PFSK-1 (cell line): ENCODE data around the gene MAD1L1.

ENCODE experiments used
- FOXP2 ChIP-seq: optimal IDR thresholded peaks from 2 replicates; pipeline ENCODE3; 2011; ENCODE audit warnings: borderline replicate concordance, control low read depth, inconsistent platforms; ENCODE audit not compliant: insufficient read depth; ENCODE audit errors: extremely low read length, extremely low read depth
- POLR2AphosphoS5 ChIP-seq: IDR thresholded peaks from 2 replicates; pipeline ENCODE4 v1.6.1; 2012; ENCODE audit warnings: low read depth, mild to moderate bottlenecking, control low read depth, low read length, moderate library complexity
- SIN3A ChIP-seq: IDR thresholded peaks from 2 replicates; pipeline ENCODE4 v1.6.1; 2012; ENCODE audit warnings: mild to moderate bottlenecking, low read length, moderate library complexity, borderline replicate concordance; ENCODE audit not compliant: insufficient read depth
- TAF1 ChIP-seq: IDR thresholded peaks from 2 replicates; pipeline ENCODE4 v1.6.1; 2012; ENCODE audit warnings: low read length, control low read depth, borderline replicate concordance; ENCODE audit not compliant: insufficient read depth
- TF ChIP-seq, protein P1 (sequence below), 2 experiments: IDR thresholded peaks; 2 replicates each; pipeline versions ENCODE4 v1.6.1 to v1.8.0; 2011 to 2012; ENCODE audit warnings: low read depth in 2 of 2, low read length in 2 of 2, control low read depth in 1 of 2, inconsistent platforms in 1 of 2, mild to moderate bottlenecking in 1 of 2, moderate library complexity in 1 of 2; ENCODE audit not compliant: insufficient read depth in 1 of 2

MAD1L1 gene

DNA sequence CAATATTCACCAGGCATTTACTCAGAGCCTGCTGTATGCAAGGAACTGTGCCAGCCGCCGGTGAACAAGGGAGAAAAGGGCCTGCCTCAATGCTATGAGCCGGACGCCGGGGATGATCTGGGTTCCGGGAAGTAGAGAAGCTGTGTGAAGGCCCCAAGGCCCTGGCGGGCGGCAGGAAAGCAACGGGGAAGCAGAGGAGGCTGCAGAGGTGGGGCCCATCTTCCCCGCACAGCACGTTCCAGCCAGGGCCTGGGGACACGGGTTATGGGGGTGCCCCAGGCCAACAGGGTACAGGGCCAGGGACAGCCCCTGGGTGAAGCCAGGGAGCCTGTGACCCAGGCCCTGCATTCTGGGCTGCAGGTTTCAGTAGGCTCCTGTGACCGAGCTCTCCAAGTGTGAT, 179.3 kb downstream of the MAD1L1 start:
- TF ChIP-seq TAF1: no peak

DNA sequence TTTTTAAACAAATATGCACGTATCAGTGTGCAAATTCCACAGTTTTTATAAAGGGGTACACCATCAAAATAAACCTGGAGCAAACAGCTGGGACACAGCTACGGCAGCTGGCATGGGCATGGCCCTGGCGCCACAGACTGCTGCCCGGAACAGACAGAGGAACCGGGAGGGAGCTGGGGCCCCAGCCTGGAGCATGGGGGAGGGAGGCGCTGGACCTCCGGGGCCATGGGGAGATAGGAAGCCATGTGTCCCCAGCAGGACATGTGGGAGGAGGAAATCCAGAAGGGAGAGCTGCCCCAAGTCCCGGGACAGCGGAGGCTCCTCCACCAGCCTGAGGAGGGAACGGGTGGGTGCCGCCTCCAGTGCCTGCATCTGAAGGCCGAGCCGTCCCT, 180.1 kb downstream of the MAD1L1 start:
- TF ChIP-seq, protein P1, sequence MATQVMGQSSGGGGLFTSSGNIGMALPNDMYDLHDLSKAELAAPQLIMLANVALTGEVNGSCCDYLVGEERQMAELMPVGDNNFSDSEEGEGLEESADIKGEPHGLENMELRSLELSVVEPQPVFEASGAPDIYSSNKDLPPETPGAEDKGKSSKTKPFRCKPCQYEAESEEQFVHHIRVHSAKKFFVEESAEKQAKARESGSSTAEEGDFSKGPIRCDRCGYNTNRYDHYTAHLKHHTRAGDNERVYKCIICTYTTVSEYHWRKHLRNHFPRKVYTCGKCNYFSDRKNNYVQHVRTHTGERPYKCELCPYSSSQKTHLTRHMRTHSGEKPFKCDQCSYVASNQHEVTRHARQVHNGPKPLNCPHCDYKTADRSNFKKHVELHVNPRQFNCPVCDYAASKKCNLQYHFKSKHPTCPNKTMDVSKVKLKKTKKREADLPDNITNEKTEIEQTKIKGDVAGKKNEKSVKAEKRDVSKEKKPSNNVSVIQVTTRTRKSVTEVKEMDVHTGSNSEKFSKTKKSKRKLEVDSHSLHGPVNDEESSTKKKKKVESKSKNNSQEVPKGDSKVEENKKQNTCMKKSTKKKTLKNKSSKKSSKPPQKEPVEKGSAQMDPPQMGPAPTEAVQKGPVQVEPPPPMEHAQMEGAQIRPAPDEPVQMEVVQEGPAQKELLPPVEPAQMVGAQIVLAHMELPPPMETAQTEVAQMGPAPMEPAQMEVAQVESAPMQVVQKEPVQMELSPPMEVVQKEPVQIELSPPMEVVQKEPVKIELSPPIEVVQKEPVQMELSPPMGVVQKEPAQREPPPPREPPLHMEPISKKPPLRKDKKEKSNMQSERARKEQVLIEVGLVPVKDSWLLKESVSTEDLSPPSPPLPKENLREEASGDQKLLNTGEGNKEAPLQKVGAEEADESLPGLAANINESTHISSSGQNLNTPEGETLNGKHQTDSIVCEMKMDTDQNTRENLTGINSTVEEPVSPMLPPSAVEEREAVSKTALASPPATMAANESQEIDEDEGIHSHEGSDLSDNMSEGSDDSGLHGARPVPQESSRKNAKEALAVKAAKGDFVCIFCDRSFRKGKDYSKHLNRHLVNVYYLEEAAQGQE (IDR thresholded peaks at IDR 0.05; ENCODE audit: insufficient read depth in 1 of 2, low read depth in 2 of 2, low read length in 2 of 2): no peak
- no peak for TF ChIP-seq POLR2AphosphoS5

- TF ChIP-seq, protein P1 (IDR thresholded peaks at IDR 0.05; ENCODE audit: insufficient read depth in 1 of 2, low read depth in 2 of 2, low read length in 2 of 2): no peak
- TF ChIP-seq TAF1 (no peak), FOXP2 (no peak), POLR2AphosphoS5 (no peak), SIN3A (no peak)
Observed at GRCh38 chr7:2051707-2052656, 180.8 kb downstream of the MAD1L1 start.

- TF ChIP-seq, protein P1 (IDR thresholded peaks at IDR 0.05; ENCODE audit: insufficient read depth in 1 of 2, low read depth in 2 of 2, low read length in 2 of 2): no peak
- TF ChIP-seq POLR2AphosphoS5: no peak
- TF ChIP-seq FOXP2: no peak
- TF ChIP-seq SIN3A: no peak
- TF ChIP-seq TAF1: no peak
Observed at GRCh38 chr7:2050511-2050866, 182.3 kb downstream of the MAD1L1 start.

DNA sequence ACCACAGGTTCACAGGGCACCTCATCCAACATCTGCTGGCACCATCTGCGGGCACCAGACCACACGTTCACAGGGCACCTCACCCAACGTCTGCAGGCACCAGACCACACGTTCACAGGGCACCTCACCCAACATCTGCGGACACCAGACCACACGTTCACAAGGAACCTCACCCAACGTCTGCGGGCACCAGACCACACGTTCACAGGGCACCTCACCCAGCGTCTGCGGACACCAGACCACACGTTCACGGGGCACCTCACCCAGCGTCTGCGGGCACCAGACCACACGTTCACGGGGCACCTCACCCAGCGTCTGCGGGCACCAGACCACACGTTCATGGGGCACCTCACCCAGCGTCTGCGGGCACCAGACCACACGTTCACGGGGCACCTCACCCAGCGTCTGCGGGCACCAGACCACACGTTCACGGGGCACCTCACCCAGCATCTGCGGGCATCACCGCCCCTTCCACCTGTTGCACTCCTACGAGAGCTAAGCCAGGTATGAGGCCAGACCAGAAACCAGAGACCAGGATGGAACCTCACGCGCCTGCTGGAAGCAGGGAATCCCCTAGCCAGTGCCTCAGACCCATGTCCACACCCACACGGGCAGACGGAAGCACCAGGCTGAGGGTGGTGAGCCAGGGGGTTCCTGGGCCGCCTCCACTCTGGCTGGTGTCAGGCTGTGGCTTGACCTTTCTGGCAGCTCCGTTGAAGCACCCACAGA, 182.8 kb downstream of the MAD1L1 start:
- no peak for TF ChIP-seq SIN3A
- TF ChIP-seq, protein P1 (IDR thresholded peaks at IDR 0.05; ENCODE audit: insufficient read depth in 1 of 2, low read depth in 2 of 2, low read length in 2 of 2): no peak
- TF ChIP-seq FOXP2: no peak
- TF ChIP-seq TAF1: no peak
- TF ChIP-seq POLR2AphosphoS5: no peak
